GM19240 (cell line): ENCODE data around the gene ATP9B.
A peak's percentile ranks its signal among the peaks of the same experiment; 100 is the strongest.

ENCODE experiments used
- DNase-seq: peaks from one replicate; pipeline ENCODE4 v3.0.0; 2011; ENCODE audit warnings: low spot score; ENCODE audit not compliant: insufficient read length

ATP9B gene

GRCh38 chr18:79410731-79411613, 341.8 kb downstream of the ATP9B start:
- DNase-seq, result no peak

GRCh38 chr18:79411614-79412526, 342.7 kb downstream of the ATP9B start:
- no peak for DNase-seq

- DNase-seq, result no peak
Measured at GRCh38 chr18:79413025-79413424, 343.8 kb downstream of the ATP9B start.

GRCh38 chr18:79413426-79413825, 344.2 kb downstream of the ATP9B start:
- no peak for DNase-seq

GRCh38 chr18:79413901-79414300, 344.7 kb downstream of the ATP9B start:
- DNase-seq, result no peak

GRCh38 chr18:79416022-79416676, 347.0 kb downstream of the ATP9B start:
- no peak for DNase-seq

- DNase-seq, result no peak
Measured at GRCh38 chr18:79416677-79417052, 347.5 kb downstream of the ATP9B start.

GRCh38 chr18:79418236-79418635, 349.0 kb downstream of the ATP9B start:
- no peak for DNase-seq

- DNase-seq, result no peak
Measured at GRCh38 chr18:79418642-79419041, 349.4 kb downstream of the ATP9B start.

- DNase-seq, result no peak
Measured at GRCh38 chr18:79420033-79420745, 351.0 kb downstream of the ATP9B start.

GRCh38 chr18:79421275-79421857, 352.2 kb downstream of the ATP9B start:
- DNase-seq, result no peak

GRCh38 chr18:79422022-79422782, 353.0 kb downstream of the ATP9B start:
- DNase-seq, result peak; percentile 60

- DNase-seq, result no peak
Measured at GRCh38 chr18:79422783-79423165, 353.6 kb downstream of the ATP9B start.

- DNase-seq, result no peak
Measured at GRCh38 chr18:79423211-79424007, 354.2 kb downstream of the ATP9B start.

- no peak for DNase-seq
Measured at GRCh38 chr18:79424008-79424565, 354.9 kb downstream of the ATP9B start.

GRCh38 chr18:79424880-79425568, 355.8 kb downstream of the ATP9B start:
- no peak for DNase-seq

GRCh38 chr18:79425569-79425886, 356.3 kb downstream of the ATP9B start:
- no peak for DNase-seq
